EH (cell line): ENCODE data around the gene REELD1.

Experiments
- DNase-seq: peaks from one replicate; pipeline ENCODE4 v3.0.0-alpha.2; 2015; ENCODE audit warnings: low read depth

REELD1 gene

GRCh38 chr4:146265950-146266490 lies 51.7 kb downstream of the REELD1 start:
- no peak for DNase-seq

- no peak for DNase-seq
Measured at GRCh38 chr4:146267826-146268225, 53.5 kb downstream of the REELD1 start.

- no peak for DNase-seq
Measured at GRCh38 chr4:146269228-146269653, 54.9 kb downstream of the REELD1 start.

GRCh38 chr4:146271466-146271865 lies 57.1 kb downstream of the REELD1 start:
- DNase-seq, result no peak

GRCh38 chr4:146273204-146273901 lies 59.0 kb downstream of the REELD1 start:
- no peak for DNase-seq

GRCh38 chr4:146274774-146275173 lies 60.4 kb downstream of the REELD1 start:
- no peak for DNase-seq

GRCh38 chr4:146275370-146275769 lies 61.0 kb downstream of the REELD1 start:
- no peak for DNase-seq

- DNase-seq, result peak; percentile 4
Measured at GRCh38 chr4:146278986-146279385, 64.6 kb downstream of the REELD1 start.
